Stimulated activated CD4-positive, alpha-beta T cell treated with anti-CD3 and anti-CD28 coated beads, Interleukin-15, amount 100 ng/mL, for 48 hours (primary cell): ENCODE measurements around the gene EIF3I.

Source experiments
- DNase-seq, 2 donors: peaks; one replicate each; pipeline ENCODE4 v3.0.0-alpha.2; 2020; ENCODE audit warnings: low read depth in 2 of 2

EIF3I gene

GRCh38 chr1:32221980-32222755 is at the start of gene EIF3I, which contains the start of gene TMEM234:
Gene EIF3I, plus strand, starts transcription at chr1:32222407. Its CDS starts 35 bp downstream, at chr1:32222442.
Gene TMEM234, minus strand, starts transcription at chr1:32222353. Its CDS starts 31 bp downstream, at chr1:32222322.
- DNase-seq, result peak; percentile 80 to 87

DNA sequence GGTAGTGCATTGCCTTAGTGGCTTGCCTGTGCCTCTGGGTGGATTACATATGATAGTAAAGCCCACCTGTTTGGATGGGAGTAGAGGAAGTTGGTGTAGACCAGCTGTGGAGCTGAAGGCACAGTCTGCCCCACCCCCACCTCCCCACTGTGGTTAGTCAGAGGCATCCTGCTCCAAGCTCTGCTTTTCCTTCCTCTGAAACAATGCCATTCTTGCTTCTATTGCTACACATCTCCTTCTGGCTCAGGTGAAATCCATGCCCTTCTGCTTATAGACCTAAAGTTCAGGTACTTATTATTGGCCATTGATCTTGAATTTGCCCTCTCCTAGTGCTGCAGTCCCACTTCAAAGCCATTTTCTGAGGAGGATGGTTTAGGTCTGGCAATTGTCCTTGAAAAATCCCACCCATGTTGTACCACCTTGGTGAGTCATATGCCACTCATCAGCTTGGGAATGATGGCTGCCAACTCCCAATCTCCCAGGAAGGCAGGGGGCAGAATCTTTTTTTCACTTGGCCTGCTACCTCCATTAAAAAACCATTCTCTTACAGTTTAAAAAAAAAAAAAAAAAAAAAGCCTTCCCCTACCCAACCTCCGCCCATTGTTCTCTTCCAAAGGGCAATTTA is 49.5 kb upstream of the EIF3I start:
- no peak for DNase-seq

GRCh38 chr1:32178380-32179192 is 43.6 kb upstream of the EIF3I start:
- DNase-seq, result no peak

GRCh38 chr1:32179193-32179442 is 43.1 kb upstream of the EIF3I start:
- no peak for DNase-seq

DNA sequence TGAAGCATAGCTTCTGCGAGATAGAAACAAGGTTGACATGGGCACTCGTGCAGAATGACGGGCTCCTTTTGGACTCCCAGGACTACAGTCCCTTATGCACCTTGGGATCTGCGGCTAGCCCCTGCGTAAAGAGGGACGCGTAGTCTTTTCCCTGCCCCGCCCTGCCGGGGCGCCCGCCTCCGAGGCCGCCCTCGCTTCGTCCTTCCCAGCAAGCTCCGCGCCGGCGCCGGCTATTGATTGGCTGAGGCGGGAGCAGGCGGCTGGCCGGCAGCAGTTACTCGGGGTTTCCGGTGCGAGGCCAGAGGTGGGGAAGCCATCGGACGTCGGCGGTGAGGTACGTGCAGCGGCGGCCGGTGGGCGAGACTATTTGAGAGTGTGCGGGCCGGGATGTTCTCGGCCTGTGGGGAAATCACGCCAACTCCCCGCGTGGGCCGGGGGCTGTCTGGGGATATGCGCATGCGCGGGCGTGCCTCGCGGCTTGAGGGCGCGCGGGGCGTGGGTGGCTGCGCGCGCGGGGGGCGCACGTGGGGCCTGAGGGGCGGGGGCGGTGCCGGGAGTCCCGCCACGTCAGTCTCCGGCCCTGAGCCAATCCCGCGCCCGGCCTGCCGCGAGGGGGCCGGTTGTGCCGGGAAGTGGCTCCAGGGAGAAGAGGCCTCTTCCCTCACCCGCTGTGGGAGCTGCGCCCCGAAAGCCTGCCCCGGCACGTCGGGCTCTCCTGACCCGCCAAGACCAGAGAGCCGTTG is 42.6 kb upstream of the EIF3I start, which contains the start of gene TXLNA:
Gene TXLNA (plus strand): TSS at position 233 of the 743 bp plus-strand sequence. CDS start 671 bp downstream, outside the sequence.
- DNase-seq, result peak; percentile 86 to 90

GRCh38 chr1:32180186-32181060 is 41.8 kb upstream of the EIF3I start:
- DNase-seq, result peak; percentile 10 to 21

DNA sequence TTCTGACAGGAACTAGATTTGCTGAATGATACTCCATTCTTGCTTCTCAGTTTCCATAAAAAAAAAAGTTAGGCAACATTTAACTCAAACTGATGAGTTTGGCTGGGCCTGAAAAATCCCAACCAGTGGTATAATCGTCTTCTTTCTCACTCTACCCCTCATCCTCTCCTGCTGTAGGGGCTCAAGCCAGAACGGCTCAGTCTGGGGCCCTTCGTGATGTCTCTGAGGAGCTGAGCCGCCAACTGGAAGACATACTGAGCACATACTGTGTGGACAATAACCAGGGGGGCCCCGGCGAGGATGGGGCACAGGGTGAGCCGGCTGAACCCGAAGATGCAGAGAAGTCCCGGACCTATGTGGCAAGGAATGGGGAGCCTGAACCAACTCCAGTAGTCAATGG is 41.1 kb upstream of the EIF3I start:
- DNase-seq, result no peak

DNA sequence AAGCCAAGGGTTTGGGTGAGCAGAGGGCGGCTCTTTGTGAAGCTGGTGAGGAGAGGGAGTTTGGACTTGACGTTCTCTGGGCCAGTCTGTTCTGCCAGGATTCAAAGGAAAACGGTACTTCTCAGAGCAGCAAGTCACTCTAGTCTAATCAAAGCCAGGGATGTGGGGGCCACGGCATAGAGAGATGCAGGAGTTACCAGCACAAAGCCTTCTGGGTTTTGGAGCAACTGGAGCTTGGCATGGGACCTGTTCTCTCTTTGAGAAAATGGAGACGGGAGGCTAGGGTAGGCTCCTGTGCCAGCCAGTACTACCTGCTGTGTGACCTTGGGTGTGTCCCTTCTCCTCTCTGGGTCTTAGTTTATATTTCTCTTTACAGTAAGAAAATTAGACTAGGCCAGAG is 40.6 kb upstream of the EIF3I start:
- no peak for DNase-seq

DNA sequence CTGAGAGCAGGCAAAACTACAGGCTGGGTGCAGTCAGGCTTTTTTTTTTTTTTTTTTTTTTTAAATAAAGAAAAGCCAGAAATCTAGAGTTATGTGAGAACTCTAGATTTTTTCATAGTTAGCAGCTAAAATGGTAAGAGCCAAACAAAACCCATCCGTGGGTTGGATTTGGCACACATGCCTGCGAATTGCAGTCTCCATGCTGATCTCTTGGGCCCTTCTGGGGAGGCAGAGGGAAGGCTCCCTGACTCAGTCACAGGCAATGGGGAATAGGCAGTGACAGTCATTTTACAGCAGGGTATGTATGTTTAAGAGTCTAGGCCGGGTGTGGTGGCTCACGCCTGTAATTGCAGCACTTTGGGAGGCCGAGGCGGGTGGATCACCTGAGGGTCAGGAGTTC is 40.1 kb upstream of the EIF3I start:
- no peak for DNase-seq

- no peak for DNase-seq
Observed at GRCh38 chr1:32184650-32185049, 37.6 kb upstream of the EIF3I start.

GRCh38 chr1:32186077-32186476 is 36.1 kb upstream of the EIF3I start:
- DNase-seq, result no peak

GRCh38 chr1:32186491-32186890 is 35.7 kb upstream of the EIF3I start:
- DNase-seq, result no peak

GRCh38 chr1:32187850-32188249 is 34.4 kb upstream of the EIF3I start:
- DNase-seq, result no peak

DNA sequence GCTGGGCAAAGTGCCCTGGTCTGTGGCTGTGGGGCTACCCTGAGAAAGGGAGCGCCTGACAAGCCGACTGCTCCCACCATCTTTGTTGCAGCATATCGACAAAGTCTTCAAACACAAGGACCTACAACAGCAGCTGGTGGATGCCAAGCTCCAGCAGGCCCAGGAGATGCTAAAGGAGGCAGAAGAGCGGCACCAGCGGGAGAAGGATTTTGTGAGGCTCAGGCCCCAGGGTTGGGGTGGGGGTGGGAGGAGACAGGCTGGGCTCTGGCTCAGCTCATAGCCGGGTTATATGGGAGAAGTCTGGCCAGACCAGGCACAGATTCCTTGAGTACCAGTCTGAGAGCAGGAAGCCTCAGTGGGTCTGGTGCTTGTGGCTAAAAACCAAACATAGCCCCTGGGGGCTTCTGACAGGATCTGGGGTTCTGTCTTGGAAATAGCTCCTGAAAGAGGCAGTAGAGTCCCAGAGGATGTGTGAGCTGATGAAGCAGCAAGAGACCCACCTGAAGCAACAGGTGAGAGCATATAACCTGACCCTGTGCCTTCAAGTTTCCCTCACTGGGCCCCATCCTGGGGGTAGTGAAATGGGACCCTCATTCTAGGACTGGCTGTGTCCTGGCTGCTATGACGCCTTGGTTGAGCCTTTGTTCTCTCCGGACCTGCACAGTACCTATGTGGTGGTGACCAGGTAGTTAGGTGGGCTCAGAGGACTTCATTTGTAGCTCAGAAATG is 29.8 kb upstream of the EIF3I start:
- no peak for DNase-seq

DNA sequence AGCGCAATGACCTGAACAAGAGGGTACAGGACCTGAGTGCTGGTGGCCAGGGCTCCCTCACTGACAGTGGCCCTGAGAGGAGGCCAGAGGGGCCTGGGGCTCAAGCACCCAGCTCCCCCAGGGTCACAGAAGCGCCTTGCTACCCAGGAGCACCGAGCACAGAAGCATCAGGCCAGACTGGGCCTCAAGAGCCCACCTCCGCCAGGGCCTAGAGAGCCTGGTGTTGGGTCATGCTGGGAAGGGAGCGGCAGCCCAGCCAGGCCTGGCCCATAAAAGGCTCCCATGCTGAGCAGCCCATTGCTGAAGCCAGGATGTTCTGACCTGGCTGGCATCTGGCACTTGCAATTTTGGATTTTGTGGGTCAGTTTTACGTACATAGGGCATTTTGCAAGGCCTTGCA is 27.2 kb upstream of the EIF3I start:
- DNase-seq, result no peak

GRCh38 chr1:32195531-32195930 is 26.7 kb upstream of the EIF3I start:
- no peak for DNase-seq

GRCh38 chr1:32195972-32196823 is 26.0 kb upstream of the EIF3I start:
- DNase-seq, result no peak

GRCh38 chr1:32197074-32197473 is 25.1 kb upstream of the EIF3I start:
- DNase-seq, result no peak

- DNase-seq, result no peak
Observed at GRCh38 chr1:32197837-32198236, 24.4 kb upstream of the EIF3I start.
